Measurements from ENCODE around the gene SMIM27.

Gene SMIM27

DNA sequence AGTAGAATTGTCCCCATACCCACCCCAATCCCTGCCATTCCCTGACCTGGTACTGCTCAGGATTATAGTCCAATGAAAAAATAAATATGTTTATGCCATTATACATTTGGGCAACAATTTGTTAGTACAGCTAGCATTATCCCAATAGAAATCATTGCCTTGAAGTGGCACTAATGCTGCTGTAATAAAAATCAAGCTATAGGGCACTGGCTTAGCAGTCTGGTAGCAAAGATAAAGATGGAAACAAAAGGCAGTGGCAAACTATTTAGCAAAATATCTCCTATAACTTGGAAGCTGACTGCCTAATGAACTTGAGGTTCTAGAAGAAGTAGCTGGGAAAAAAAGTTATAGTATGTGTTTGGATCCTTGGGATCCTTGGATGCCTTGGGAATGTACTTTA lies 2.5 kb downstream of the SMIM27 start:
- DNase-seq (ENCODE audit: low read depth in 2 of 2), result no peak

DNA sequence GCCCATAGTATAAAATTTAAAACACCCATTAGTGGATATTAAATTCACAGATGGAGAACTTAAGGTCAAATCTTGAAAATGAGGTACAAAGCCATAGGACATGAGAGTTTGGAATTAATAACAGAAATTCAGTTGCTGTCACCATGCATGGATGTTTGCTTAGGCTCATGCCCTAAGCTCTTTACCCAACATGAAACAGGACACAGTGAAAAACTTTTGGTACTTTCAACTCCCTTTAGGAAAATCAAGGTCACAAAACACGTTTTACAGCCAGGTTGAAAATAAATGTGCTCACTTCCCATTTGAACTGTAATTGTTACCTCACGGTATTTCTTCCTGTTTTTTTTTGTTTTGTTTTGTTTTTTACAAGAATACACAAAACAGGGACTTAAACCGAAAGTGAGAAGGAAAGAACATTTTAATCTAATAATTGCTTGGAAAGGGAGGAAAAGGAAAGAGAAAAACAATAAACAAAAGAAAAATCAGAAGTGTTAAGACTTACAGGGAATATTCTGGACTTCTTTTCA lies 6.3 kb downstream of the SMIM27 start:
- no peak for DNase-seq (ENCODE audit: low read depth in 2 of 2)

DNA sequence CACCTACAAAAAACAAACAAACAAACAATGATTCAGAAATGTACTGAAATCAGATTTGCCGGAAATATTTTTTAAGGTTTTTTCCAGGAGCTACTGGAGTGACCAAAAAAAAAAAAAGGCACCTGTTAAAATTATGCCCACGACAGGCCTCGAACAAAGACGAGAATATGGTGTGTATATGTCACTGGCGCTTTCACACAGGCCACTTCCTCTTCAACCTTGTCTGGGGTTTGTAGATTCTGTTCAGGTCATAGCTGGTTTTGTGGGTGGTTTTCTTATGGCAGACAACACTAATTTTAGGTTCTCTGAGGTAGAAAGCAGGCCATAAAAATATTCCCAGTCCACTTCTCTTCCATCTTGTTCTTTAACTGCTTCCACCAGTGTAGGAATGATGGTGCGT lies 13.8 kb downstream of the SMIM27 start:
- no peak for DNase-seq (ENCODE audit: low read depth in 2 of 2)

DNA sequence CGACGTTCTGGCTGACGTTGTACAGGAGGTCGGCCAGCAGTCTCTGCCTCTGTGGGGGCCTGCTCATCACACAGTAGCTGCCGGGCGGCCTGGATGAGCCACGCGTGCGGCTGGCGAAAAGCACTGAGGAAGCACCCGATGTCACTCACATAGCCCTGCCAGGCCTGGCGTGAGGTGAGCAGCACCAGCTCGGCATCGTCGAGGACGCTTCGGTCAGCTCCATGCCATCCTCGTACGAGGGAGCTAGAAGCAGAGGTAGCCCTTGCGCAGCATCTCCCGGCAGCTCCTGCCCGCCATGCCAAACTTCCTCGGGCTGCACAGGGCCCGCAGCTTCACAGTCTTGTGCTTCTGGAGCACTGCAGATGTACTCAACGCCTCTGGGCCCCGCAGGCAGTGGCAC lies 14.6 kb downstream of the SMIM27 start:
- no peak for DNase-seq (ENCODE audit: low read depth in 2 of 2)

DNA sequence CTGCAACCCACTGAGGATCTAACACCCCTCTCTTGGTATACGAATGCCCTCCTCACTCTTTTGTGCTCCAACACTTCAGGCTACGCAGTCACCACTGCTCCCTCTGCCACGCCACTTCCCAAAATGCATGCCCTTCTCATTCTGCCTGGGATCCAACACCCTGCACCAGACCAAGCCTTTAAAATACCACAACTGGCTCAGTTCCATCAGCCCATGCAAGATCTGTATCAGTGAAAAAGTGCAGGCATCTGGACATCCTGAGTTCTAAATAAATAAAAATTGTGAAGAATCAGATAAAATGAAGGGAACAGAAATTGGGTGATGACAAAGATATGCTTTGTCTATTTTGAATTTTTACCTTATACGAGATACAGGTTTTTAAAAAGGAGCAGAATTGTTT lies 18.1 kb downstream of the SMIM27 start:
- DNase-seq (ENCODE audit: low read depth in 2 of 2), result no peak

DNA sequence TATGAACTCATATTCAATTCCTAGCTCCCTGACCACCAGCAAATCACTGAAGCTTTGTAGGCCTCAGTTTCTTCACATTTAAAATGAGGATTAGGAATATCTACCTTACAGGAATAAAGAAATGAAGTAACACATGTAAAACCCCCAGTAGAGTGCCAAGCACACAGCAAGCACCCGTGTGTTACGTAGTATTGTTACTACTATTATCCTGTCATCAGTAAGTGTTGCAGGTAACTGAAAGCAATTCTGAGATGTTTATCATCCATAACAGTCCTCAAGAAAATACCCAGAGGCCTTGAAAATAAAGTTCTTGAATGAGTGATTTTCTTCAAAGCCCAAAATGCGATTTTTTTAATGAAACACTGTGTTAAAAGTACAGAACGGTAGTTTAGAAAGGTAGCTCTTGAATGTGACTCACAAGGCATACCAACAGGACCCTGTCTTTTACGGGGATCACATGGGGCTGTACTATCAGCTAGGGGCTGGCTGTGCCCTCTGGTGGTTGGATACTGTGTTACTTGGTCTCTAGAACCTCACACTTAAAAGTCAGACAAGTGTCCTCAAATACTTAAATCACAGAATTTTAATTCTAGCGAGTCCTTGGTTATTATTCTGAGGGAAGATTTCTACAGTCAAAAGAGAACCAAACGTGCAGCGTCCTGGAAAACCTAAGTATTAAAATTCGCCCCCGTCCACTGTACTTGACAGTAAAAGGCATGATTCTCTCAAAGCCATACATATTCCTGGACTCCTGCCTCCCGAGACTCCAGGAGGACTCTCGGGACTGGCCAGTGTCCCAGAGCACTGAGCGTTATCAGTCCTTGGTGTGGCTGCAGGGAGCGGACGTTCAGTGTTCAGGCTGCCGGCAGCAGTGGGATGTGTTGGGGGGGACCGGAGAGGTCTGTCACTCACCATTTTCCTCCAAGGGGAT lies 20.1 kb downstream of the SMIM27 start:
- peak; percentile 32 to 70 for DNase-seq (ENCODE audit: low read depth in 2 of 2)

DNA sequence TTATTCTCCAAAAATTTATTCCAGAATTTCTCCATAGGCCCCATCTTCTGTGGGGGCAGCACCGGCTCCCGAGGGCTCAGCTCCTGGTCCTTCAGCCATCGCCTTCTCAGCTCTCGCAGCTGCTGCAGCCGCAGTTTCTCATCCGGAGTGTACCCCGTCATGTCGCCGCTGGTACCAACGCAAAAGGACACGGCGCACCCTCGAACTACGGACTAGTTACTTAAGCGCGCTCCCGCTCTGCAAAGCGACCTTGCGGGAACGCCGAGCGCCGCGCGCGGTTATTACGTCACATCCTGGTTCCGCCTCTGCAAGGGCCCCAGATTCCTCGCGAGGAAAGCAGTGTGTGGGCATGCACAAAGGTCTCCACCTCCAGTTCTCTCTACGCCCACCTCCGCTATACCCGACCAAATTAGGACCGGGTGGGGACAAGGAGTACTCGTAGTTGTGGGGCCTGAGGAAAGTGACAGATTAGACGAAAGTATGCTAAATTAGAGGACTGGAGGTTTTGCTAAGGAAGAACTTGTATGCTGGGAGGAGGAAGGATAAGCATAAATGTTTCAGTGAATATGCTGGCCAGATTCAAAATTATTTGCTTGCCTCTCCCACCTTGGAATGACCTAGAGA lies 20.9 kb downstream of the SMIM27 start, which contains the start of gene NDUFB6:
TSS of gene NDUFB6 (minus strand) at position 260 of the 624 bp plus-strand sequence. CDS start at position 161, 99 bp downstream.
- peak; percentile 91 to 93 for DNase-seq (ENCODE audit: low read depth in 2 of 2)

DNA sequence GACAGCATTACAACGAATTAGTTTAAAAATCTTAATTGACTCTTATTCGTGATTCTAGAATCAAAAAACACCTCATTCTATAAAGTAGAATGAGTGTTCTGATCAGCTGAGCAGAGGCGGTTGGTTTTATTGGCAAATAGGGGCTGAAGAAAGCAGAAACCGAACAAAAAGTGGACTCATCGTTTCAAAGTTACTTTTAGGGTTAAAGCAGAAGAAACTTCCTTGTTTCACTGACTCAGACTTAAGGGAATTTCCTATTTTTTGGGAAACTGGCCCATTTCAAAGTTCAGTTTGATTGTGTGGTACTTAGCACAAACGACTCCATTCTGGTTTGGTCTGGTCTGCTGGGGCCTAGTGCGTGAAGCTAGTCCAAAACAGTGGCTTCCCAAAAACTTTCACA lies 21.7 kb downstream of the SMIM27 start:
- no peak for DNase-seq (ENCODE audit: low read depth in 2 of 2)

DNA sequence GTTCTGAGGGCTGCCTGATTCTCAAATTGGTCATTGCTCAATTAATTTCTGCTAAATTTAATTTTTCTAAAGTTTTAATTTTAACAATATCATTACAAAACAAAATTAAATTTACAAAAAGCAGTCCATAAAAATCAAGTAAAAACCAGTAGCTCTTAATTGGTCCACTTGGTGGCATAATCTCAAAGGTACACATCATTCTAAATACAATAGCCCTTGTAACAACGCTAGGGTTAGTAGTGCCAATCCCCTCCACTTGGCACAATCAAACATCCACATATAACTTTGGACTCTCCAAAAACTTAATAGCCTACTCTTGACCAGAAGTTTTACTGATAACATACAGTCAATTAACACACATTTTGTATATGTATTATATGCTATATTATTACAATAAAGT lies 22.7 kb downstream of the SMIM27 start:
- DNase-seq (ENCODE audit: low read depth in 2 of 2), result no peak

DNA sequence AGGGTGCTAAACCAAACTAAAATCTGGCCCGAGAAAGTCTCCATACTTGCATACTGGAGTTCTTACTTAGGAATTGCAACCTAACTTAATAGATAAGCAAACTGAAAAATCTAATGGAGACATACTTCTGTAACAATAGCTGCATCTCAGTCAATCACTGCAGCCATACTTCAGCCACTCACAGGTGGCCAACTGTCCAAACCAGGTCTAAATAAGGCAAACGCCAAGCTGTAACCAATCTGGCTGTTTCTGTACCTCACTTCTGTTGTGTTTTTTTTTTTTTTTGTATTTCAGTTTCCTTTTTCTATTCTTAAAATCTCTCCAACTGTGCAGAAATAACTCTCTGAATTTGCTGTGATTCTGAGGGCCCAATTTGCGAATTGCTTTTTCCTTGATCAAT lies 25.2 kb downstream of the SMIM27 start:
- DNase-seq (ENCODE audit: low read depth in 2 of 2), result no peak

DNA sequence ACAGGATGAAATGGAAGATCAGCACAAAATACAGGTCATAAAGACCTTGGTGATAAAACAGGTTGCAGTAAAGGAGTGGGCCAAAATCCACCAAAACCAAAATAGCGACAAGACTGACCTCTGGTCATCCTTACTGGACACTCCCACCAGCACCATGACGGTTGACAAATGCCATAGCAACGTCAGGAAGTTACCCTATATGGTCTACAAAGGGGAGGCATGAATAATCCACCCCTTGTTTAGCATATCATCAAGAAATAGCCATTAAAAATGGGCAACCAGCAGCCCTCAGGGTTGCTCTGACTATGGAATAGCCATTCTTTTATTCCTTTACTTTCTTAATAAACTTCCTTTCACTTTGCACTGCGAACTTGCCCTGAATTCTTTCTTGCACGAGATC lies 26.8 kb downstream of the SMIM27 start:
- DNase-seq (ENCODE audit: low read depth in 2 of 2), result no peak

DNA sequence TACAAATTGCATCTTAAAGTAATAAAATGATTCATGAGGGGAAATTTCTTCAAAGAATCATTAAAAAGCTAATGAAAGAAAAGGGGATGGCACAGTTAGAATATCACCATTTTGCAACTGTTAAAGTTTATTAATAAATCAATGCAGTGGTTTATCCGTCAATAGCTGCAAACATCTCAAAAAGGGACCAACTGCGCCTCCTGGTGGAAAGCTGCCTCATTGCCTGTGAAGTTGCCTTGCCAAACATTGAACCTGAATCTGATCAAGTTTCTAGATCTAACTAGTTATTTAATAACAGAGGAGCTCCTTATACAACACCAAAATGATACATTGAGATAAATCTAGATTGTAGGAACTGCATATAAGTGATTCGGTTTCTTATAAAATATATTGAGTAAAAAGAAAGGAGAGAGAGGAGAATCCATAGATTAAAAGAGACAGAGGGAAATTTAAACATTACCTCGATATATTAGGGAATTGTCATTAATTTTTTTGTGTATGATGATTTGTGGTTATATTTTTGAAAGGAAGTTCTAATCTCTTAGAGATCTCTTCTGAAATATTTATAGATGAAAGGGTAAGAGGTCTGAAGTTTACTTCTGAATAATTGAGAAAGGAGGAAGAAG lies 27.7 kb downstream of the SMIM27 start:
- DNase-seq (ENCODE audit: low read depth in 2 of 2), result peak; percentile 35 to 53

DNA sequence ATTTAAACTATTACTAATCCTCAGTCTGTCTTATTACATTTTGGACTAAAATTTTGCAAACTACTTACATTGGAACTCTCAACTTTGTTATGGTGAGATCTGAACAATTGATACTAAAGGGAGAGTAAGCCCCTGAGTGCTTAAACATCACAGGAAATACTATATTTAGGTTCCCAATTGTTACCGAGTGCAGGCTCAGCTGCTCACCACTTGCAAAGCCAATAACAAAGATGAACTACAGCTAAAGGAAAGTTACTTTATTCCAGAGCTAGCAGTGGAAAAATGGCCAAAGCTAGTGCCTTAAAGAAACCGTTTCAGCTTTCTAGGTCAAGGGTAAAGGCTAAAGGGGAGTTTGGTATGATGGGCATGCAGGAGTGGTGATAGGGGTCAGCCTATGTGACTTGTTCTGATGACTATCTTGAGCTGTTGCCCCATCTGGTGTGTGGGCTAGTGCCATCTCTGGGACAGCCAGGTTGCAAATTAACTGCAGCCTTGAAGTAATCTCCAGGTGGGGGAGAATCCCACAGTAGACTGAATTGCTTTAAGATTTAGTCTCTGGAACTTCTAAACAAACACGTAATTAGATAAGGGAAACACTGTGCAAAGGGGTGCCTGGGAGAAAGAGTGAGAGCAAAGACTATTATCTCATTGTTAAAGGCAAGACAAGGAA lies 28.6 kb downstream of the SMIM27 start:
- DNase-seq (ENCODE audit: low read depth in 2 of 2), result no peak

DNA sequence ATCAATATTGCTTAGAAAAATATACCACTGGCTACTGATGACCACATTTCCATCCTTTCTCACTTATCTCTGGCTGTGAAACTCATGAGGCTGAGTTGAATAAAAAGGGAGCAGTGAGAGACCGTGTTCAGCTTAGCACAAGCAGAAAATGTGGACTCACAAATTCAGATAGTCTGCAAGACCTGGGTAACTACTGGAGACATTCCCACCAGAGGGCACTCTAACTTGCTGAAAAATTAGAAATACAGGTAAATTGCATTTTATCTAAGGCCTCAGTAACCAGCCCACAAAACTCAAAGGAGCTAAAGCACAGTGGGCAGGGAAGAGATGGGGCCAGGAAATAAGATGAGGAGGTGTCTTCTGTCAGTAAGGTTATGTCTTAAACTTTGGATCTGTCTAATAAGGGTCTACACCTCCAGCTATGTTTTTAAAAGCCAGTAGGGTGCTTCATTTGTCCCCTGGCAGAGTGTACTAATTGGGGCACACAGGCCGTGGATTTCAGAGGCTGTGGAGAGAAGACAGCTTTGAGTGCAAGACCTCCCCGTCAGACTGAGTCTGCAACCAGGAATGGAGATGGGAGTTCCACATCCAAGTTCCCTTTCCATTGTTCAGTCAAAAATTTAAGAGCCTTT lies 29.5 kb downstream of the SMIM27 start:
- no peak for DNase-seq (ENCODE audit: low read depth in 2 of 2)

DNA sequence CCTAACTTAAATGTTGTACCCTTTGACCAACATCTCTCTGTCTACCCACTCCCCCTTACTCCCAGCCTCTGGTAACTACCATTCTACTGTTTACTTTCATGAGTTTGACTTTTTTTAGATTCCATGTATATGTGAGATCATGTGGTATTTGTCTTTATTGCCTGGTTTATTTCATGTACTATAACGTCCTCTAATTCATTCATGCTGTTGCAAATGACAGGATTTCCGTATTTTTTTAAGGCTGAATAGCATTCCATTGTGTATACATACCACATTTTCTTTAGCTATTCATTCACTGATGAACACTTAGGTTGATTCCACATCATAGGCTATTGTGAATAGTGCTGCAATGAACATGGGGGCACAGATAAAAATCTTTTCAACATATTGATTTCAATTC lies 32.7 kb downstream of the SMIM27 start:
- no peak for DNase-seq (ENCODE audit: low read depth in 2 of 2)

DNA sequence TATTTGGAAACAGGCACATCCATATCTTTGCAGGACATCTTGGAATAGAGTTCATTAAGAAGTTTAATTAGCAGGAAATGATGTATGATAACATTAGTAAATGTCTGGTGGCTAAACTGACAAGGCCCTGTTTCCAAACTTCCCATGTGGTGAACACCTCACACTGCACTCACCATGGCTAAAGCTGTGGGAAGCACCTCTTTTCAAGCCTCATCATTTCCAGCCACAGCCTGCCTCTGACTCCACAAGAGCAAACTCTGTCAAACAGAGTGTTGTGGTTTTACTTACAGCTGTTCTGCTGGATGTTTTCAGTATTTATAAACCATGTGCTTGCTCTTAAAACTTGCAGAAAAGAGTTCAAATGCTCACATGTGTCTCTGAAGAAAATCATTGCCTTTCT lies 35.8 kb downstream of the SMIM27 start:
- no peak for DNase-seq (ENCODE audit: low read depth in 2 of 2)

DNA sequence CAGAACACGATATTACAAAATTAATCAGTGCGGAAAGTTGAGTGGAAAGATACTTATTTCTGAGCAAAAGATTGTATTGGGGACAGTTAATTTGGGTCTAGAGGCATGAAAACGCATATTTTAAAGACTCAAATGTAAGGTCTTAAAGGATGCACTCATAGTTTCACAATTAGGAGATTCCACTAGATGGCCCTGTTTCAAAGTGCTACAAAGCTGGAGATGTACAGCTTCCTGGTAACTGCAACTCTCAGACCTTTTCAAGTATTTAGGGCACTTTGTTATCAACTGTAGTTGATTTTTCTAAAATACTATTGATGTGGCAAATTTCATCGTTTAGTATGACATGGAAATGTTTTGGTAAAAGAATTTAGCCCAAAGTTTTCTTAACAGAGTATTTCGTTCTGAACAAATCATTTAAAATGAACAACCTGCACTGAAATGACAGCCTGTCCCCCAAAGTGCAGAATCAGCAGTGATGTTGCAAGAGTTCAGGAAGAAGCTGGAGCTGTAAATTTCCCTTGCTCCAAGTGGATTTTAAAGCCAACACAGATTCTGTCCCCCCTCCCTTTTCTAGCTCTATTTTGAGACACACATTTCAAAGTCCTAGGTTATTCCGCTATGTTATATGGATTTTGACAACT lies 37.1 kb downstream of the SMIM27 start:
- no peak for DNase-seq (ENCODE audit: low read depth in 2 of 2)

DNA sequence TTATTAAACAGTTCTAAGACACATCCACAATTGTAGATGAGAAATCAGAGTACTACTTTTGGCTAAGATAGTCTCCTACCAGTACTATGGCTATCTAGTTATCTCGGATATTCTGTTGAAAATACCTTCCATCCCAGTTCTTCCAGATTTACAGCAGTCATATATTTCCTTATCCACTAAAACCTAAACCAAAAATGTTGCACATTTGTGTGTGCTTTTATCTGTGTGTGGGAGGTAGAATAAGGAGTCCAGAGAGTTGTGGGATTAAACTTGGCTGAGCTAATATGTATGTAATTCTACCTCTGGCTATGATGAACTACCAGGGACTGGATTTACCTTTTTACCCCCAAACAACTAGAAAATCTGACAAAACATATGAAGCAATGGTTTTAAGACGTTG lies 38.3 kb downstream of the SMIM27 start:
- DNase-seq (ENCODE audit: low read depth in 2 of 2), result no peak

DNA sequence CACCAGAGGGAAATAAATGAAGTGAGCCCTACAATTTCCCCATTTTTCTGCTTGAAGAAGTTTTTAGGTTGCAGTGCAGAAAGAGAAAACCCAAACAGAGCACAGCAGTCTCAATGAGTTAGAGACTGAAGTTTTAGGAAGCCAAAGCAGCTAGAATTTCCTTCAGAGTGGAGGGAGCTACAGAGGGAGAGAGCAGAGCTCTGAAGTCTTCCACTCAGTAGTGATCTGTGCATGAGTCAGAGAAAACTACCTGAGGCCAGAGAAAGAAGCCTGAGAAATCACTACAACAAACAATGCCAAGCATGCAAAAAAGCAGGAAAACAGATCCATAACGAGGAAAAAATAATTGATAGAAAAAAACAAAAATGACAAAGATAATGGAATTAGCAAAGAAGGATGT lies 38.8 kb downstream of the SMIM27 start:
- no peak for DNase-seq (ENCODE audit: low read depth in 2 of 2)

DNA sequence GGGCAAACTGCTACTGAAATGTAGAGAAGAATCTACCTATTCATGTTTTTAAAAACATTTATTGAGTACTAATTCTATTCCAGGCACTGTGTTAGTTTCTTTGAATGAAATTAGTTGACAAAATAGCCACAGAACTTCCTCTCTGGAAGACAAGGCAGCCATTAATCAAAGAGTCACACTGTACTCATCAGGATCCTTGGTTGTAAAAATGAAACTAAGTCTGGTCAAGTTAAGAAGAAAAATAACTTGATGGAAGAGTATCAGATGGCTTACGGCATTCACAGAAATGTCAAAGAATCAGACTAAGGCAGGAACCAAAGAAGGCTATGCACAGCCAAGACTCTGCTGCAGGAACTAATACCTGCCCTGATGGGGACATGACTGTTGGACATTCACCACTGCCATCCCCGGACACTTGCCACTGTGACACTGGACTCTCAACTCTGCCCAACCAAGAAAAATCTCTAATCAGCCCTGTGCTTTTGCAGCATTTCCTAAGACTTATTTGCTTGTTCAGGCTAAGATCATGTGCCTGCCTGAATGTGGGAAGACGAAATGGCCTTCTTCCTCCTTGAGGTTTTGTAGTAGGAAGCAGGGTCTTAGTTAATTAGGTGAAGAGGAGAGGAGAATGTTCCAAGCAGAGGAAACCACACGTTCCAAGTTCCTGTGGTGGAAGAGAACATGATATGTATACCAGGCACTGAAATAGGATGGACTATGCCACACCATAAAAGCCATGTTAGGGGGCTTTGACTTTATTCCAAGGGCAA lies 44.2 kb downstream of the SMIM27 start:
- DNase-seq (ENCODE audit: low read depth in 2 of 2), result no peak

All from stimulated activated CD8-positive, alpha-beta memory T cell treated with anti-CD3 and anti-CD28 coated beads, Interleukin-15, amount 100 ng/mL, for 4 hours (primary cell).